ENCODE measurements around the gene C8G.

Gene C8G

DNA sequence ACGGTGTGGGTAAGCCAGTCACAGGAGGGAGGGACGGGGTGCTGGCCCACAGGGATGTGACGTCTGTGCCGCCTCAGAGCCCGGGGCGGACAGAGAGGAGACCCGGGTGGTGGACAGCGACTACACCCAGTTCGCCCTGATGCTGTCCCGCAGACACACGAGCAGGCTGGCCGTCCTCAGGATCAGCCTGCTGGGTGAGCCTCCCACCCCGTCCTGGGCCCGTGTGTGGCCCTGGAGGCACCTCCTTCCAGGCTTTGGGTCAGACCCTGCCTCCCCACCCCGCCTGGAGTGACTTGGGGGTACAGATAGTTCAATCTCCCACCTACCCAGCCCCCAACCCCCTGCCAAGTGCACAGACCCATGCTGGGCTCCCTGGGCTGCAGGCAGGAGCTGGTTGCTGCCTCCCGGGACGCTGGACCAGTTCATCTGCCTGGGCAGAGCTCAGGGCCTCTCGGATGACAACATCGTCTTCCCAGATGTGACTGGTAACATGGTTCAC, 8.8 kb downstream of the C8G start:
- DNase-seq (ENCODE audit: low spot score), result no peak

DNA sequence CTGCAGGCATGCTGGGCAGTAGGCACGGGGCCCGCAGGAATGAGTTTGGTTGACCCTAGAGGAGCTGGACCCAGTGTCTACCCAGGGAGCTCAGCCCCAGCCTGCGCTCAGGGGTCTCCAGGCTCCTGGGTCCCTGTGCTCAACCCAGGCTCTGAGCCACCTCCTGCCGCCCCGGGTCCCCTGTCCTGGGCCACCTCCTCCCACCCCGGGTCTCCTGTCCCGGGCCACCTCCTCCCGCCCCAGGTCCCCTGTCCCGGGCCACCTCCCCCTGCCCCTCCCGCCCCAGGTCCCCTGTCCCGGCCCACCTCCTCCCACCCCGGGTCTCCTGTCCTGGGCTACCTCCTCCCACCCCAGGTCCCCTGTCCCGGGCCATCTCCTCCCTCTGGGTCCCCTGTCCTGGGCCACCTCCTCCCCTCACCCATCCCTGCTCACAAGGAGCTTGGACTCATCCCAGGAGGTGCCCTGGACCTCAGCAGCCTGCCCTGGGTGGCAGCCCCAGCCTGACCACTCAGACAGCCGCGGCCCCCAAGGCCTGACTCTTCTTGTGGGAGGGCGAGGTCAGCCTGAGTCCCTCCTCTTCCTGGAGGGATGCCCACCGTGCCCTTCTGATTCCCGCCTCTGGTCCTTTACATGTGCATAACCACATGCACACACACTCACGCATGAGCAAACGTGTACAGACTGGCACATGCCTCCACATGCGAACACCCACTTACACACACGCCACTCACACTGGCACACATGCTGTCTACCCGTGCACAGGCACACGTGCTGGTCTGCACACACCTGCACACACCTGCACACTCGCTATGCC, 9.4 kb downstream of the C8G start:
- no peak for DNase-seq (ENCODE audit: low spot score)

DNA sequence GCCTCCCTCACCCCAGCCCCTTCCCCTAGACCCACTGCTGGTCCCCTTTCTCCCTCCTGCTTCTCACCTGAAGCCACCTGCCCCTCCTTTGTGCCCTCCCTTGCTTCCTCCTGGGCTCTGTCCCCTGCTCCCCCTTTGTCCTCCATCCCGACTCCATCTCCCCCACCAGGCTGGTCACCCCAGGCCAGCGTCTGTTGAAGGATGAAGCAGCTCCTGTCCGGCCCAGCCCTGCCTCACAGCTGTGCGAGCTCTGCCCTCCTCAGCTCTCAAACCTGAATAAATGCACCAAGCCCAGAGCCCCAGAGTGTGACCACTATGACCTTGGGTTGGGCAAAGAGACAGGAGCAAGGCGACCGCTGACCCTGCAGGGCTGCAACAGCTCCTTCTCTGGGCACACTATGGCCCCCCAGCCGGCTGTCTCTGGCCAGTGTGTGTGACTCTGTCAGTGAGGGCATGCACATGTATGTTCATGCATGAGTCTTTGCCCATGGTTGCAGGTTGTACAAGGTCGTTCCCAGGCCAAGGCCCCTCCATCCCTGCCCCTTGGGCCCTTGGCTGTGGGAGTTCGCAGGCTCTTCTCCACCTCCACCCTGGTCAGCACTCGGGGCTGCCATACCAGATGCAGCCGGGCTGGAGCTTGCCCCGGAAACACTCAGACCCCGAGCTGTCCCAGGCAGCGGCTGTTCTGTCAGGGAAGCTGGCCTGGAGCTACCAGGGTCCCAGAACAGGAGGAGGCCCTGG, 10.3 kb downstream of the C8G start:
- no peak for DNase-seq (ENCODE audit: low spot score)

DNA sequence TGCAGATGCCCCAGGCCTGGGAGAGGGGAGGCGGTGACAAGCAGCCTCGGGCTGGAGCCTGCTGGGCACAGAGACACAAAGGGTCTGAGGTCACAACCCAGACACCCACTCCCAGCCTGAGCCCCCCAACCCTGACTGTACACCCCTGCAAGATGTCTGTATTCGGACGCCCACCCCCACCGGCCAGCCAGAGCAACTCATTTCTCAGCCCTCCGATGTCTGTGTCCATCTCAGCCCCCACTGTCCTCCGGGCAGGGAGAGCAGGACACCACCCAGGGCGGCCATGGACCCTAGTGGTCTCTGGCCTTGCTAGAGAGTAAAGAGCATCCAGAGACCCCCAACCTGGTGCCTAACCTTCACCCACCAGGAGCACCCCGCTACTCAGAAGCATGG, 10.9 kb downstream of the C8G start:
- DNase-seq (ENCODE audit: low spot score), result no peak

DNA sequence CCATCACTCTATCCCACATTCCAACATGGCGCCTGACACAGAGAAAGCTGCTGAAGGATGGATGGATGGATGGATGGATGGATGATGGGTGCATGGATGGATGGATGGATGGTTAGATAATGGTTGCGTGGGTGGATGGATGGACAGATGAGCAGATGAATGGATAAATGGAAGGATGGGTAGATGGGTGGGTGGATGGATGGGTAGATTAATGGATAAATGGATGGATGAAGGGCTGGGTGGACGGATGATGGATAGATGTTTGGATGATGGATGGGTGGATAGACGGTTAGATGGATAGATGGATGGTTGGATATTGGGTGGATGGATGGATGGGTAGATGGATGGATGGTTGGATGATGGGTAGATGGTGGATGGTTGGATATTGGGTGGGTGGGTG, 11.6 kb downstream of the C8G start:
- DNase-seq (ENCODE audit: low spot score), result no peak

DNA sequence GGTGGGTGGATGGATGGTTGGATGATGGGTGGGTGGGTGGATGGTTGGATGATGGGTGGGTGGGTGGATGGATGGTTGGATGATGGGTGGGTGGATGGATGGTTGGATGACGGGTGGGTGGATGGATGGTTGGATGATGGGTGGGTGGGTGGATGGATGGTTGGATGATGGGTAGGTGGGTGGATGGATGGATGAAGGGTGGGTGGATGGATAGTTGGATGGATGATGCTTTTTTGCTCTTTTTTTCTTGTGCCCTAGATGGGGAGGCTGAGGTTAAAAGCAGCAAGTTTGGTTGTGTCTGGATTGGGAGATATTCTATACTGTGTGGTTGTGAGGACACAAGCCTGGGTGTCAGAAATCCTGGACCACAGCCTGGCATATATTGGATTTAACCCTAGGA, 12.4 kb downstream of the C8G start:
- DNase-seq (ENCODE audit: low spot score), result no peak

DNA sequence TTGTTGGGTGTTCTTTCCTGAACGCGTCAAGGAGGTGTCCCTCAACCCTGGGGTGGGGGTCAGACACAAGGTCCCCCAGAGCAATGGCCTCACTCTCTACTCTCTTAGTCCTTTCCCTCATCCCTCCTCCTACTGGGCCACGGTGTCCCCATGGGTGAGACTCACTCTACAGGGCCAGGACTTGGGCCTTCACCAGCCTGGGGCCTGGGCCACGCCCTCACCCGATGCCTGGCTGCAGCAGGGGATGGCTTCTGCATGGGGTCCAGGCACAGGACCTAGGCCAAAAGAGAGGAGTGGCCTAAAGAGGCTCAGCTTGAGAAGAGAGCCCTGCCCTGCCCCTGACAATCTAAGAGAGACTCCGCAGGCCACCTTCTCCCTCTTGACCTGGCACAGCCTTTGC, 12.9 kb downstream of the C8G start:
- DNase-seq (ENCODE audit: low spot score), result no peak

DNA sequence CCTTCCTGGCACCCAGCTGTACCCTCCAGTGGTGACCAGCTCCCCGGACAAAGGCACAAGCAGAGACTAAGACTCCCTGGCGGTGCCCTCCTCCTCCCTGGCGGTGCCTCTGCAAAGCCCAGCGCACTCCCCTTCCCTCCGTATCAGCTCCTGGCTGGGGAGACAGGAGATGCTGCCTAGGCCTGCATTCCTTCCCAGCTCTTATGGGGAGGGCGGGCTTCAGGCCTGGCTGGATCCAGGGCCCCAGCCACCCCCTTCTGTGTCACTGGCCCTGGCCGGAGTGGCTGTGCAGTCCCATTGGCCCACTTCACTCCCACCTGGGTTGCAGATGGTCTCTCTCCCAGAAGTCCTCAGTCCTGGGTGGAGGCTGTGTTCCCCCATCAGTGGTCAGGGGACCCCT, 13.4 kb downstream of the C8G start:
- no peak for DNase-seq (ENCODE audit: low spot score)

DNA sequence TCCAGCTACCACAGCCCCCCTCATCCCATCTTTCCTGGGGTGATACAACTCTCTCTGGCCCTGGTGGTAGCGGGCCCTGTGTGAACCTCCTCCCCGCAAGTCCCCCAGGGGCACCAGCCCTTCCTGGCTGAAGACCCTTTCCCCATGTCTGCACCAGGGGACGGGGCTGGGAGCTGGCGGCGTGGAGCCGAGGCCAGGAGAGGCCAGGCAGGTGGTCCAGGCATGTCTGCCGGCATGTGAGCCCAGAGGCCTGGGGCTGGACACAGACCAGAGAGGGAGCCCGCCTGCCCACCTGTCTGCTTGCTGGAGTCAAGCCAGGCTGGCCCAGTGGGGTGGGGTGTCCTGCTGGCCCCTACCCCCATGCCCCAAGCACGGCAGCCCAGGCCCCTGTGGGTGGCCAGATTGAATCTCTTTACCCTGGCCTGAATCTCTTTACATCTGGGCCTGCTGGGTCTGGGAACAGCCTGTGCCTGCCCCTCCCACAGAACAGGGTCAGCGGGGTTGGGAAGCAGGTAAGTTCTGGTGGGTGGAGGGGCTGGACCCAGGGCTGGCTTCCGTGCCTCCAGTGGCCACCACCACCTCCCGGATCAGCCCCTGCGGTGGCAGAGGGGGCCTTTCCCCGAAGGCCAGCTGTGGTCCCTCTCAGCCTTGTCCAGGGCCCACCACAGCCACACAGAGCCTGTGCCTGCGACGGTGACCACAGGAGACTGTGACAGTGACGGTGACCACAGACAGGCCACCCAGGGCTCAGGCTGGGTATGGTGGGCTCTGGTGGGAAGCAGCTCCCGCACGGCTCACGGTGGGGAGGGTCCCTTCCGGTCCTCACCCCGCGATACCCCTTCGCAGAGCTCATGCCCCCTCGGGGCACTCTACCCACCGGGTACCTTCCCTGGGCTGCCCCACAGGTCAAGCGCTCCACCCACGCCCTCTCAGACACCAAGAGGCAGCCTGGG, 14.1 kb downstream of the C8G start:
- no peak for DNase-seq (ENCODE audit: low spot score)

DNA sequence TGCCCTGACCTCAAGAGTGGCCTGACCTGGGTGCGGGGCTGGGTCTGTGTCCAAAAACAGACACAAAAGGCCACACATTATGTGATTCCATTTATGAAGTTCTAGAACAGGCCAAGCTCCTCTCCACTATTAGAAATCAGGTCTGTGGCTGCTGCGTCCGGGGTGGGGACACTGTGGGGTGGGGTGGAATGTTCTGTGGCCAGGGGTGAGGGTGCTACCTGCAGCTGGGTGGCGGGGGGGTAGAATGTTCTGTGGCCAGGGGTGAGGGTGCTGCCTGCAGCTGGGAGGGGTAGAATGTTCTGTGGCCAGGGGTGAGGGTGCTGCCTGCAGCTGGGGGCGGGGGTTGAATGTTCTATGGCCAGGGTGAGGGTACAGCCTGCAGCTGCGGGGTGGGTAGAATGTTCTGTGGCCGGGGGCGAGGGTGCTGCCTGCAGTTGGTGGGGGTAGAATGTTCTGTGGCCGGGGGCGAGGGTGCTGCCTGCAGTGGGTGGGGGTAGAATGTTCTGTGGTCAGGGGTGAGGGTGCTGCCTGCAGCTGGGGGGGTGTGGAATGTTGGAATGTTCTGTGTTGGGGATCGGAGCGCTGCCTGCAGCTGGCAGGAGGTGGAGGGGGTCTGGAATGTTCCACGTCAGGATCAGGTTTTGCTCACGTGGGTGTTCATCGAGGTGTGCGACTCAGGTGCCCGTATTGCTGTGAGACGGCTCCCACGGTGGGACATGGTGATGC, 15.3 kb downstream of the C8G start:
- no peak for DNase-seq (ENCODE audit: low spot score)

DNA sequence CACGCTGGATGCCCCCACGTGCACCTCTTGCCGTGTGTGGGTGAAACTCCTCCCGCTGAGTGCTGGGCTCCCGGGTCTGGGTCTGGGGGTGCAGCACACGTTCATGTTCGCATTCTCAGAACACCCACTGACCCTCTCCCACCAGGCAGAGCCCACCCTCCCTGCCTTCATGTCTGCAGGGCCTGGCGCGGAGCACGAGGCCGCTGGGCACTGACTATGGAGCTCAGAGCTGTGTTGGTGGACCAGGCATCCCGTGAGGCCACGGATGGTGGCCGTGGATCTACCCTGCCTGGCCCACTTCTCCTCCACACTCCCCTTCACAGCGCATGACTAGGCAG, 15.9 kb downstream of the C8G start:
- no peak for DNase-seq (ENCODE audit: low spot score)

DNA sequence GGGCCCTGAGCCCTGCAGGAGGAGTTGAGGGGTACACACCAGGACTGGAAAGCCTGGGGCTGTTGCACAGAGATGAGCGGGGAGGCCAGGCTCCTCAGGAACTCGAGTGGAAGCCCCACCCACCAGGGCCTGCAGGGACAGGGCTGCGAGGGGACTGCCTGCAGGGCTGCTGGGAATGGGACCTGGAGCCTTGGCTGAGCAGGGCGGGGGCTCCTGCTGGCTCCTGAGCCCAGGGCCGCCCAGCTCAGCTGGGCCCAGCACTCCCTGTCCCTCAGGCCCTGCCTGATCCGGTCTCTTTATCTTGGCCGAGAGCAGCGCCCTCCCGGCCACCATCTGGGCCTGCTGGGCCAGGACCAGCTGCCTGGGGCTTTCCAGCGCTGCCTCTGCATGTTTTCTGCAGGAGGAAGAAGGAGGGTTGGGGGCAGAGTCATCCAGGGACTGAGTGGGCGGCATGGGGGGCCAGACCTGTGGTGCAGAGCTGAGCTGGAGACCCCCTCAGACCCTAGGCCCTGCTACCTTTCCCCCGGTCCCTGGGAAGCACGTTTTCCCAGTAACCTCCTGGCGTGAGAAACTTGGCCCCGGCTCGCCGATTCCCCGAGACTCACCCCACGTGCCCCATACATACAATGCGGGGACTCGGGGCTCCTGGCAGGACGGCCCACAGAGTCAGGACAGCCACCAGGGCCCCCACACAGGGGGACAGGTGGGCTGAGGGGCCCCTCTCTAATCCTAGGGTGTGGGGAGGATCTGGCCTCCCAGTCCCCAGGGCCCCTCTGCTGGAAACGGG, 16.4 kb downstream of the C8G start:
- no peak for DNase-seq (ENCODE audit: low spot score)

DNA sequence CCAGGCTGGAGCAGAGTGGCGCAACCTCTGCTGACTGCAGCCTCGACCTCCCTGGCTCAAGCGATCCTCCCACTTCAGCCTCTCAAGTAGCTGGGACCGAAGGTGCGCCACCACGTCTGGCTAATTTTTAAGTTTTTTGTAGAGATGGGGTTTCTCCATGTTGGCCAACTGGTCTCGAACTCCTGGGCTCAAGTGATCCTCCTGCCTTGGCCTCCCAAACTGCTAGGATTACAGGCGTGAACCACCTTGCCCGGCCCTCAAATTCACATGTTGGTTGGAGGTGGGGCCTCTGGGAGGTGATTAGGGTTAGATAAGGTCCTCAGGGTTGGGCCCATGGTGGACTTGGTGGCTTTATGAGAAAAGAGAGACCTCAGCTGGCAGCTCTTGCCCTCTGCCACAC, 17.1 kb downstream of the C8G start:
- no peak for DNase-seq (ENCODE audit: low spot score)

DNA sequence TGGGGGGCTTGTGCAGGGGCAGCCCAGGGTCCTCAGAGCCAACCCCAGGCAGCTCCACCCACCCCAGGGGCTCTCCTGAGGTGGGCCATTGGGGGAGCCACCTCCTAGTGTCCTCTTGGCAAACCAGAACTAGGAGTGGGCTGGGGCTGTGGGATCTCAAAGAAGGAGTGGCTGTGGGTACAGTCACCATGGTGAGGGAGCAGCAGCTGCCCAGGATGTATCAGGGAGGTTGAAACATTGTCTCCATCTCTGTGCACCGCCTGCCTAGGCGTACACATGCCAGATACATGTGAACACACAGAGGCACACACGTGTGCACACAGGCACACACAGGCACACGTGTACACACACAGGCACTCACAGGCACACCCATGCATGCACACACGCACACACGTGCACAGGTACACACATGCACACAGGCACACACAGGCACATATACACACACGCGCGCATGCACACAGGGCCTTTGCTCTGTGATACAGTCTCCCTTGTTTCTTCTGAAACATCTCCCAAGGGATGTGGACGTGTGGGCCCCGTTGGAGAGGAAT, 17.7 kb downstream of the C8G start:
- DNase-seq (ENCODE audit: low spot score), result no peak

DNA sequence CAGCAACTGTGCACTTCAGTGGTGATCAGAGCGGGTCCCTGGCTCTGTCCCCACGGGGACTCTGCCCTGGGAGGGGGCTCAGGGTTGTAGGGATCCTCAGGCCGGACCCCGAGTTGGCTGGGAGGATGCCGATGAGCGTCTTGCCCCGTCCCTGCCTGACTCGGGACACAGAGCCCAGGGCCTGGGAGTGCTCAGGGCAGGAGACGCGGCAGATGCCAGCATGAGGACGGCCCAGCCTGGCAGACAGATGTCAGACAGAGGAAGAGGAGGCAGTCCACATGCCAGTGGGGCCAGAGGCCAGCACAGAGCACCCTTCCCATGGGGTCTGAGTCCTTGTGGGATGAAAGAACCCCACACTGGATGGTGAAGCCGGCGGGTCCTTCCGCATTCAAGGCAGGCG, 18.3 kb downstream of the C8G start:
- DNase-seq (ENCODE audit: low spot score), result no peak

DNA sequence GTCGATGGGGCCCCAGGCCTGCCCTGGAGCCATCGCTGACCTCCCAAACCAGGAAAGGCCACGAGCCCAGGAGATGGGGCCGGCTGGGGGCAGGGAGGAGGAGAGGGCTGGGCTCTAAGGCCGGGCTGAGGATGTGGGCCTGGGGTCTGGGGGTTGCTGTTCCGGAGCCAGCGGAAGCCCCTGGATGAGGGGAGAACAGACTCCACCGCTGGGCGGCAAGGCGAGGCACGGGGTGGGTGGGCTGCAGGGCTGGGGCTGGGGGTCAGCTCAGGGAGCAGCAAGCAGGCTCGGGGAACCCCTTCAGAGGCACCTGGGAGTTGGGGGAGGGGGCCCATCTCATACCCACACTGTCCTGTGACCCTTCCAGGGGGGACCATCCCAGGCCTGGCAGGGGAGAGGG, 18.7 kb downstream of the C8G start:
- no peak for DNase-seq (ENCODE audit: low spot score)

DNA sequence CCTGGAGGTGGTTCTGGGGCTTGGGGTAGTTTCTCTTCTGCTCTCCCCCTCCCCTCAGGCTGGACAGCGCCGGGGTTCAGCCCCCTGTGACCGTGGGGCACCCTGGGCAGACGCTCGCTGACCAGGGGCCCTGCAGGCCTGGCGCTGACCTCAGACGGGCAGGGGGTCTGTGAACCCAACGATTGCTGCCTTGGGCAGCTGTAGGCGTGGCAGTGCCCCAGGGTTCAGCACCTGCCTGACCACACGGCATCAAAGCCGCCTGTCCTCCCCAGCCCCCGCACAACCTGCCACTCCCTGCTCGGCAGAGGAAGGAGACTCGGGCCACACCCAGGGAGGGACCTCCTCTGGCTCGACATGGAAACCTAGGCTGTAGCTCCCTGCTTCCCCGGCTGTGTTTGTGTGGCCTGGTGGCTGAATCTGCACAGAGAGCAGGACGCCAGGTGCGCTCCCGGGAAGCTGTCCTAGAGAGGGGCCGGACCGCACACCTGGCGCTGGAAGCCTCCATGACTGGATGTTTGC, 19.2 kb downstream of the C8G start:
- DNase-seq (ENCODE audit: low spot score), result no peak

DNA sequence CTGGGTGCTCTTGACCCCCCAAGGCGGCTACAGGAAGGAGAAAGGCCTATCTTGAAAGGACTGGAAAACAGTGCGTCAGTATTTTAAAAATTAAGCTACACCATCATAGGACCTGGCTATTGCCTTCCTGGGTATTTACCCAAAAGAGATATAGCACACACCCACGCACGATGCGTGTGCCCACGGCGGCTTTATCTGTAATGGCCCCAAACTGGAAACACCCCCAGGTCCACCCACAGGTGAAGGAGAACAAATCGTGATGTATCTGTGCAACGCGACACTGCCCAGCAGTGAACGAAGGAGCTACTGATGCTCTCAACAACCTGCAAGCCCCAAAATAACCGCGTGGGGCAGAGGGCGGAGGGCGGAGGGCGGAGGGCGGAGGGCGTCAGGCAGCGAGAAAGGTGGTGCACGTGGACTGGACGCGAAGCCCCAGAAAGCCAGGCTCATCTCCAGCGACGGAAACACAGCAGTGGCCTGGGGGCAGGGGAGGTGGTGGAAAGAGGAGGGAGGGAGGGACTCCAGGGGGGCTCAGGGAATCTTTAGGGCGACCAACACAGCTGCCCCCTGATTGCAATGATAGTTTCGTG, 19.9 kb downstream of the C8G start:
- no peak for DNase-seq (ENCODE audit: low spot score)

DNA sequence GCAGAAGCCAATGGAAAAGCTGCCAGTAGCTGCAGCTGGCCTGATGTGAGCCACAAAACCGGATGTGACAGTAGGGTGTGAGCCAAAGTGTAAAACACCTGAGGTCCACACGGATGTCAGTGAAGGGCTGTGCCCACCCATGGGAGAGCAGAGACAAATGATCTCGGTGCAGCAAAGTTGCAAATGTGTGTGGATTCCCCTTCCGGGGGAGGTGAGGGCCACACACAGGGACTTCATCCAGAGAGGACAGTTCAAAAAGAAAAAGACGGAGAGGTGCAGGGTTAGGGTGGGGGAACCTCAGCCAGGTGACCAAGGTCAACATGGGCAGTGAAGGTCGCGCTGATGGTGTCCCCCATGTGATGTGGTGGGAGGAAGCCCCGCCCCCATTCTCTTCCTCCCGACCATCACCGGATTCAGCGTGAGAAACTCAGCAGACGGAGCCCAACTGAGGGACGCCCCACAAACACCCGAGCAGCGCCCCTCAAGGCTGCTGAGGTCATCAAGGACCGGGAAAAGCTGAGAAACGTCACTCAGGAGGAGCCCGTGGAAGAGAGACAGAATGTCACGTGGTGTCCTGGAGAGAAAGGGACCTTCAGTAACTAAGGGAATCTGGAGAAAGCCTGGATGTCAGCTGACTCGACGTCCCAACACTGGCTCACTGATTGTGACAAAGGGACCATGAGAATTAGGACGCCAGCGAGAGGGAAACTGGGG, 20.9 kb downstream of the C8G start:
- DNase-seq (ENCODE audit: low spot score), result no peak

Measured in ecto neural progenitor cell (in vitro differentiated cells).